IMR-90 (cell line): ENCODE measurements around the gene ZNF580. TPM values are rescaled to one million over a fixed set of nuclear protein-coding genes. Genes with fewer than 3 reads are reported as not detected.

Source experiments
- ATAC-seq: fragments of 200-7000 bp; cut with Tn5 transposase; 2 replicates; pipeline ENCODE4 v1.9.1; 2020; ENCODE audit warnings: low read depth, mild to moderate bottlenecking, moderate library complexity
- BruUV-seq: library from RNA; stranded (reverse); fragments of 400-500 nt; replicated peaks from 2 replicates; lab custom pipeline; 2021; lab: Mats Ljungman, UMichigan
- CTCF ChIA-PET: fragments of 300-600 bp; formaldehyde crosslinking; extraction: SDS; loops from one replicate; lab custom pipeline; 2021; ENCODE audit warnings: antibody characterized with exemption; lab: Yijun Ruan, JAX
- POLR2A ChIA-PET: fragments of 300-600 bp; sonication (Branson Sonifier 250); formaldehyde crosslinking; loops from one replicate; lab custom pipeline; 2022; ENCODE audit warnings: antibody characterized with exemption; ENCODE audit not compliant: unreplicated experiment; lab: Charles Lee
- DNase-seq: peaks from one replicate; pipeline ENCODE4 v3.0.0; 2013
- H2AFZ ChIP-seq: replicated peaks from 2 replicates; pipeline ENCODE3; 2013; ENCODE audit warnings: low read length, mild to moderate bottlenecking; ENCODE audit not compliant: poor library complexity
- H2AK5ac ChIP-seq: 2 replicates; pipeline ENCODE4 v1.6.1; 2013; ENCODE audit warnings: low read depth, low read length, inconsistent platforms
- H2AK9ac ChIP-seq: replicated peaks from 2 replicates; pipeline ENCODE3; 2013; ENCODE audit warnings: mild to moderate bottlenecking, low read depth, low read length, moderate library complexity; ENCODE audit not compliant: poor library complexity
- H2BK120ac ChIP-seq: 2 replicates; pipeline ENCODE4 v1.6.1; 2013; ENCODE audit warnings: low read depth, low read length, inconsistent platforms
- H2BK15ac ChIP-seq: 3 replicates; pipeline ENCODE4 v1.6.1; 2013; ENCODE audit warnings: low read depth, low read length, inconsistent platforms
- H2BK20ac ChIP-seq: 2 replicates; pipeline ENCODE4 v1.6.1; 2013; ENCODE audit warnings: low read depth, mild to moderate bottlenecking, inconsistent platforms, low read length, moderate library complexity
- H2BK5ac ChIP-seq: 2 replicates; pipeline ENCODE4 v1.6.1; 2013; ENCODE audit warnings: mild to moderate bottlenecking, low read depth, low read length, inconsistent platforms; ENCODE audit not compliant: poor library complexity, severe bottlenecking
- H3K14ac ChIP-seq: replicated peaks from 2 replicates; pipeline ENCODE4 v1.6.1; 2013; ENCODE audit warnings: low read depth, low read length, inconsistent platforms
- H3K18ac ChIP-seq: 2 replicates; pipeline ENCODE4 v1.6.1; 2013; ENCODE audit warnings: low read depth, low read length, control low read depth
- H3K23ac ChIP-seq: 2 replicates; pipeline ENCODE4 v1.6.1; 2013; ENCODE audit warnings: low read depth, low read length, inconsistent platforms
- H3K27ac ChIP-seq: 2 replicates; pipeline ENCODE4 v1.5.1; 2013; ENCODE audit warnings: mild to moderate bottlenecking, control low read depth, low read length; ENCODE audit not compliant: insufficient read depth
- H3K27me3 ChIP-seq: 2 replicates; pipeline ENCODE4 v1.6.1; 2013; ENCODE audit warnings: low read length; ENCODE audit not compliant: control insufficient read depth, insufficient read depth
- H3K36me3 ChIP-seq: 2 replicates; pipeline ENCODE4 v1.6.1; 2013; ENCODE audit warnings: low read length, mixed read lengths; ENCODE audit not compliant: control insufficient read depth, insufficient read depth
- H3K4ac ChIP-seq: 2 replicates; pipeline ENCODE4 v1.6.1; 2013; ENCODE audit warnings: low read depth, low read length, inconsistent platforms
- H3K4me1 ChIP-seq: 2 replicates; pipeline ENCODE4 v1.6.1; 2013; ENCODE audit warnings: low read length, mixed read lengths; ENCODE audit not compliant: control insufficient read depth, insufficient read depth
- H3K4me2 ChIP-seq: 2 replicates; pipeline ENCODE4 v1.6.1; 2013; ENCODE audit warnings: low read depth, mild to moderate bottlenecking, control low read depth, low read length, moderate library complexity
- H3K4me3 ChIP-seq: 2 replicates; pipeline ENCODE4 v1.5.1; 2013; ENCODE audit warnings: low read depth, mild to moderate bottlenecking, control low read depth, low read length, moderate library complexity; ENCODE audit not compliant: insufficient read depth
- H3K56ac ChIP-seq: 2 replicates; pipeline ENCODE4 v1.6.1; 2013; ENCODE audit warnings: low read length, inconsistent platforms; ENCODE audit not compliant: insufficient read depth; ENCODE audit errors: extremely low read depth
- H3K79me1 ChIP-seq, 2 experiments: 2 replicates each; pipeline ENCODE4 v1.6.1; 2013; ENCODE audit warnings: low read length in 2 of 2, inconsistent platforms in 1 of 2, low read depth in 1 of 2
- H3K9ac ChIP-seq: 2 replicates; pipeline ENCODE4 v1.6.1; 2013; ENCODE audit warnings: low read depth, low read length, control low read depth
- H3K9me1 ChIP-seq: 2 replicates; pipeline ENCODE4 v1.6.1; 2013; ENCODE audit warnings: low read length, inconsistent platforms; ENCODE audit not compliant: insufficient read depth
- H3K9me3 ChIP-seq: 2 replicates; pipeline ENCODE4 v1.6.1; 2013; ENCODE audit warnings: low read length; ENCODE audit not compliant: control insufficient read depth, insufficient read depth
- H4K20me1 ChIP-seq: 2 replicates; pipeline ENCODE4 v1.6.1; 2013; ENCODE audit warnings: low read length, inconsistent platforms; ENCODE audit not compliant: insufficient read depth
- H4K5ac ChIP-seq: 2 replicates; pipeline ENCODE4 v1.6.1; 2013; ENCODE audit warnings: mild to moderate bottlenecking, low read depth, low read length, control low read depth
- H4K8ac ChIP-seq, 2 experiments: 2 replicates each; pipeline ENCODE4 v1.6.1; 2013; ENCODE audit warnings: low read depth in 2 of 2, low read length in 2 of 2, control low read depth in 1 of 2, inconsistent platforms in 1 of 2
- H4K91ac ChIP-seq: 2 replicates; pipeline ENCODE4 v1.6.1; 2013; ENCODE audit warnings: low read depth, low read length, inconsistent platforms; ENCODE audit not compliant: insufficient read depth
- BHLHE40 ChIP-seq: fragments of 150-350 bp; IDR thresholded peaks from 2 replicates; pipeline ENCODE4 v1.6.1; 2016; ENCODE audit warnings: mild to moderate bottlenecking, low read depth, low read length
- CEBPB ChIP-seq: IDR thresholded peaks from 2 replicates; pipeline ENCODE4 v1.6.1; 2012; ENCODE audit warnings: low read depth, low read length, improper control_type of control experiment
- CHD1 ChIP-seq: IDR thresholded peaks from 2 replicates; pipeline ENCODE4 v1.6.1; 2012; ENCODE audit warnings: low read depth, low read length, improper control_type of control experiment
- FOS ChIP-seq: fragments of 150-350 bp; IDR thresholded peaks from 2 replicates; pipeline ENCODE4 v1.6.1; 2016; ENCODE audit warnings: low read depth, low read length
- MAFK ChIP-seq: IDR thresholded peaks from 2 replicates; pipeline ENCODE4 v1.6.1; 2012; ENCODE audit warnings: low read depth, low read length, improper control_type of control experiment
- MAZ ChIP-seq: IDR thresholded peaks from 2 replicates; pipeline ENCODE4 v1.6.1; 2012; ENCODE audit warnings: low read depth, mild to moderate bottlenecking, low read length, improper control_type of control experiment, moderate library complexity, borderline replicate concordance
- MXI1 ChIP-seq: IDR thresholded peaks from 2 replicates; pipeline ENCODE4 v1.6.1; 2012; ENCODE audit warnings: low read depth, mild to moderate bottlenecking, low read length, moderate library complexity, borderline replicate concordance
- NFE2L2 ChIP-seq: fragments of 150-350 bp; IDR thresholded peaks from 2 replicates; pipeline ENCODE4 v1.6.1; 2016; ENCODE audit warnings: low read depth, mild to moderate bottlenecking, low read length
- POLR2A ChIP-seq: IDR thresholded peaks from 2 replicates; pipeline ENCODE4 v1.6.1; 2012; ENCODE audit warnings: mild to moderate bottlenecking, low read depth, low read length
- RAD21 ChIP-seq: IDR thresholded peaks from 2 replicates; pipeline ENCODE4 v1.6.1; 2012; ENCODE audit warnings: low read length, improper control_type of control experiment
- RCOR1 ChIP-seq: IDR thresholded peaks from 2 replicates; pipeline ENCODE4 v1.6.1; 2012; ENCODE audit warnings: mild to moderate bottlenecking, low read length, improper control_type of control experiment; ENCODE audit not compliant: insufficient replicate concordance
- RFX5 ChIP-seq: IDR thresholded peaks from 2 replicates; pipeline ENCODE4 v1.8.0; 2012; ENCODE audit warnings: low read depth, mild to moderate bottlenecking, low read length, moderate library complexity
- SMC3 ChIP-seq: fragments of 150-350 bp; IDR thresholded peaks from 2 replicates; pipeline ENCODE4 v1.6.1; 2016; ENCODE audit warnings: low read depth, mild to moderate bottlenecking, antibody characterized with exemption, low read length, moderate library complexity
- WGBS, 2 experiments: methylation state at CpG; one replicate each; pipeline versions ENCODE4 v1.1.5 to v1.1.7; 2013; ENCODE audit warnings: missing lambda C conversion rate in 2 of 2; ENCODE audit not compliant: insufficient read length in 1 of 2; ENCODE audit errors: extremely low coverage in 2 of 2; 5-methylcytosine and 5-hydroxymethylcytosine counted together
- dilution Hi-C: fragments of 300-500 bp; cut with HindIII; formaldehyde crosslinking; loops from one replicate; pipeline ENCODE4 v1.14.3; 2018; ENCODE audit warnings: low sequenced_read_pairs; ENCODE audit not compliant: unreplicated experiment
- in situ Hi-C: fragments of 300-500 bp; cut with MboI; formaldehyde crosslinking; loops from 3 replicates; pipeline ENCODE4 v1.14.3; 2019; ENCODE audit warnings: low sequenced_read_pairs, inconsistent platforms, mixed read lengths
- intact Hi-C: fragments of 100-400 bp; cut with micrococcal nuclease; formaldehyde crosslinking; loops from 2 replicates; pipeline ENCODE4 v1.10.0; 2022
- polyA plus RNA-seq, 3 experiments: library from polyadenylated mRNA; depleted of rRNA; stranded (reverse); fragments of >200 nt; gene quantifications; 2 replicates each; pipeline ENCODE4 v1.2.3, GENCODE V29; 2012; ENCODE audit warnings: low replicate concordance in 1 of 3
- total RNA-seq: library from RNA; depleted of rRNA; stranded (reverse); fragments of >200 nt; gene quantifications from 2 replicates; pipeline ENCODE4 v1.2.3, GENCODE V29; 2012
- TF ChIP-seq, protein P1 (sequence below): fragments of 150-350 bp; IDR thresholded peaks from 2 replicates; pipeline ENCODE4 v1.6.1; 2017; ENCODE audit warnings: mild to moderate bottlenecking, antibody characterized with exemption, low read length, low read depth
- TF ChIP-seq, protein P2 (sequence below): conservative IDR thresholded peaks from 2 replicates; pipeline ENCODE4 v1.5.1; 2012; ENCODE audit warnings: mild to moderate bottlenecking, low read depth, low read length, improper control_type of control experiment
- TF ChIP-seq, protein P3 (sequence below): fragments of 150-350 bp; IDR thresholded peaks from 2 replicates; pipeline ENCODE4 v1.6.1; 2016; ENCODE audit warnings: low read depth, mild to moderate bottlenecking, low read length, moderate library complexity, borderline replicate concordance

The ZNF580 gene
- total and polyA plus RNA-seq, 2 of the 4 experiments (the other 2 are of a cell fraction) = 1.4 to 36.9 TPM

DNA sequence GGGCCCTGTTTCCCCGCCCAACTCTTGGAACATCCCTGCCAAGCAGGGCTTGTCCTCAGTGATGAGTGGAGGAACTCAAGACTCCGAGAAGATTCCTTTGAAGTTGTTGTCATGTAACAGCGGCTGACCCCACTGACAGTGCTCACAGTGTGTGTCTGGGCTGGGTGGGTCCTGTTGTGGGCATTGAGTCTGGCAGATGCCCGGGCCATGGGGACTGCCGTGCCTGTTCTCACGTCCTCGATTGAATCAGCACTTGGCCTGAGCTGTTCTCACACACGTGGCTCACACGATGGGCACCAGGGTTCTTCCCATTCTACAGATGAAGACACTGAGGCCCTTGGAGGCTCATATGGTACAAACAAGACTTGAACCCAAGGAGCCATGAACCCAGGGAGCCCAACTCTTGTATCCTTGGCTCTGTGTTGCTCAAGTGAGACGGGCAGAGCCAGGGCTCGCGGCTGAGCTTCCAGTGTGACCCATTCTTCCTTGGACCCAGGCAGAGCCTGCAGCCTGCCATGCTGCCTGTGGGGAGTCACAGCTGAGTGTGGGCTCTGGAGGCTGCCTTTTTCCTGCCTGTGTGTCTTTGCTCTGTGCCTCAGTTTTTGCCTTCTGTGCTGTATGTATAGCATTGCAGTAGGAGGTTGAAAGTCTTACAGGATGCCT lies 25.7 kb downstream of the ZNF580 start:
- Histone ChIP-seq H2AFZ (no peak overlapping the region), H3K14ac (no peak overlapping the region), H4K8ac (no peak overlapping the region), H2AK5ac (no peak overlapping the region), H2BK20ac (no peak overlapping the region), H3K4me3 (no peak overlapping the region), H3K27me3 (no peaks in the 10 kb centered on the region), H3K27ac (no peak overlapping the region), H4K91ac (no peak overlapping the region), H3K9me1 (no peaks in the 10 kb centered on the region), H2BK15ac (no peak overlapping the region), H2BK5ac (no peak overlapping the region), H3K18ac (no peak overlapping the region), H3K9ac (no peak overlapping the region), H3K4me2 (no peak overlapping the region), H4K5ac (no peak overlapping the region), H3K79me1 (peaks cover 29 to 70% of the 10 kb centered on the region in 2 experiments), H3K9me3 (no peaks in the 10 kb centered on the region), H4K20me1 (peaks cover 90% of the 10 kb centered on the region), H3K4me1 (no peaks in the 10 kb centered on the region), H3K23ac (no peak overlapping the region), H3K56ac (no peak overlapping the region), H2AK9ac (no peak overlapping the region), H3K4ac (no peak overlapping the region), H2BK120ac (no peak overlapping the region), H3K36me3 (peaks cover 83% of the 10 kb centered on the region)
- CTCF ChIA-PET = interaction anchor here (0.6 kb wide), 1 partner anchor 13 kb away, joined by 4 read pairs; no protein-coding TSS in a partner anchor
- 93% methylated on average over 6 of the region's 12 CpGs; no CpG with 5 or more reads in 1 of the 2 experiments for whole genome bisulfite sequencing, 2 experiments
- no TSS peak for BruUV-seq
- DNase-seq (no peak), ATAC-seq (no peak)
- TF ChIP-seq MXI1 (no peak), SMC3 (no peak), NFE2L2 (no peak), CHD1 (no peak), MAZ (no peak), FOS (no peak), RAD21 (no peak), RCOR1 (no peak), CEBPB (no peak), BHLHE40 (no peak), POLR2A (no peak), MAFK (no peak), RFX5 (no peak)
- TF ChIP-seq, protein P1, sequence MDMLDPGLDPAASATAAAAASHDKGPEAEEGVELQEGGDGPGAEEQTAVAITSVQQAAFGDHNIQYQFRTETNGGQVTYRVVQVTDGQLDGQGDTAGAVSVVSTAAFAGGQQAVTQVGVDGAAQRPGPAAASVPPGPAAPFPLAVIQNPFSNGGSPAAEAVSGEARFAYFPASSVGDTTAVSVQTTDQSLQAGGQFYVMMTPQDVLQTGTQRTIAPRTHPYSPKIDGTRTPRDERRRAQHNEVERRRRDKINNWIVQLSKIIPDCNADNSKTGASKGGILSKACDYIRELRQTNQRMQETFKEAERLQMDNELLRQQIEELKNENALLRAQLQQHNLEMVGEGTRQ = no peak
- TF ChIP-seq, protein P2, sequence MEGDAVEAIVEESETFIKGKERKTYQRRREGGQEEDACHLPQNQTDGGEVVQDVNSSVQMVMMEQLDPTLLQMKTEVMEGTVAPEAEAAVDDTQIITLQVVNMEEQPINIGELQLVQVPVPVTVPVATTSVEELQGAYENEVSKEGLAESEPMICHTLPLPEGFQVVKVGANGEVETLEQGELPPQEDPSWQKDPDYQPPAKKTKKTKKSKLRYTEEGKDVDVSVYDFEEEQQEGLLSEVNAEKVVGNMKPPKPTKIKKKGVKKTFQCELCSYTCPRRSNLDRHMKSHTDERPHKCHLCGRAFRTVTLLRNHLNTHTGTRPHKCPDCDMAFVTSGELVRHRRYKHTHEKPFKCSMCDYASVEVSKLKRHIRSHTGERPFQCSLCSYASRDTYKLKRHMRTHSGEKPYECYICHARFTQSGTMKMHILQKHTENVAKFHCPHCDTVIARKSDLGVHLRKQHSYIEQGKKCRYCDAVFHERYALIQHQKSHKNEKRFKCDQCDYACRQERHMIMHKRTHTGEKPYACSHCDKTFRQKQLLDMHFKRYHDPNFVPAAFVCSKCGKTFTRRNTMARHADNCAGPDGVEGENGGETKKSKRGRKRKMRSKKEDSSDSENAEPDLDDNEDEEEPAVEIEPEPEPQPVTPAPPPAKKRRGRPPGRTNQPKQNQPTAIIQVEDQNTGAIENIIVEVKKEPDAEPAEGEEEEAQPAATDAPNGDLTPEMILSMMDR = no peak
- TF ChIP-seq, protein P3, sequence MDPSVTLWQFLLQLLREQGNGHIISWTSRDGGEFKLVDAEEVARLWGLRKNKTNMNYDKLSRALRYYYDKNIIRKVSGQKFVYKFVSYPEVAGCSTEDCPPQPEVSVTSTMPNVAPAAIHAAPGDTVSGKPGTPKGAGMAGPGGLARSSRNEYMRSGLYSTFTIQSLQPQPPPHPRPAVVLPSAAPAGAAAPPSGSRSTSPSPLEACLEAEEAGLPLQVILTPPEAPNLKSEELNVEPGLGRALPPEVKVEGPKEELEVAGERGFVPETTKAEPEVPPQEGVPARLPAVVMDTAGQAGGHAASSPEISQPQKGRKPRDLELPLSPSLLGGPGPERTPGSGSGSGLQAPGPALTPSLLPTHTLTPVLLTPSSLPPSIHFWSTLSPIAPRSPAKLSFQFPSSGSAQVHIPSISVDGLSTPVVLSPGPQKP = no peak
- dilution Hi-C loops (no loop called here), intact Hi-C loops (no loop called here), in situ Hi-C loops (loop anchor here (25.0 kb wide), 2 partner anchors 1204 to 1529 kb away; partner anchors contain the start of genes CDC42EP5, CNOT3 and LENG9)
- POLR2A ChIA-PET = no interaction called here
